HG03469 (cell line): ENCODE data around the gene GAPVD1.
A peak's percentile ranks its signal among the peaks of the same experiment; 100 is the strongest.
"Not testable (repeated sequence)": the region's sequence is repeated elsewhere in the genome, so short reads cannot be mapped to it uniquely, and the experiment has no call there.

ENCODE experiments used
- ATAC-seq: cut with Tn5 transposase; IDR thresholded peaks from one replicate; pipeline ENCODE4 v1.9.1; 2021; ENCODE audit warnings: mild to moderate bottlenecking, moderate library complexity, moderate number of reproducible peaks; ENCODE audit not compliant: unreplicated experiment

Gene GAPVD1

GRCh38 chr9:125304273-125304672 lies 42.6 kb downstream of the GAPVD1 start:
- ATAC-seq: no peak

- no peak for ATAC-seq
These were observed 50.8 kb downstream of the GAPVD1 start for GRCh38 chr9:125312411-125312810.

- not testable (repeated sequence) for ATAC-seq
These were observed 54.7 kb downstream of the GAPVD1 start for GRCh38 chr9:125316359-125316758.

- ATAC-seq: no peak
These were observed 56.1 kb downstream of the GAPVD1 start for GRCh38 chr9:125317704-125318103.

- ATAC-seq: no peak
These were observed 59.9 kb downstream of the GAPVD1 start for GRCh38 chr9:125321496-125321895.

- ATAC-seq: no peak
These were observed 62.0 kb downstream of the GAPVD1 start for GRCh38 chr9:125323615-125324014.

GRCh38 chr9:125325826-125326225 lies 64.2 kb downstream of the GAPVD1 start:
- no peak for ATAC-seq

- ATAC-seq: no peak
These were observed 68.4 kb downstream of the GAPVD1 start for GRCh38 chr9:125329978-125330377.

GRCh38 chr9:125330587-125330986 lies 69.0 kb downstream of the GAPVD1 start:
- no peak for ATAC-seq

GRCh38 chr9:125332527-125332926 lies 70.9 kb downstream of the GAPVD1 start:
- peak; percentile 74 for ATAC-seq

- ATAC-seq: no peak
These were observed 75.6 kb downstream of the GAPVD1 start for GRCh38 chr9:125337236-125337635.

- ATAC-seq: no peak
These were observed 77.3 kb downstream of the GAPVD1 start for GRCh38 chr9:125338929-125339328.

GRCh38 chr9:125341566-125341965 lies 79.9 kb downstream of the GAPVD1 start:
- ATAC-seq: no peak

GRCh38 chr9:125343518-125344275 lies 82.1 kb downstream of the GAPVD1 start:
- no peak for ATAC-seq

- ATAC-seq: no peak
These were observed 84.6 kb downstream of the GAPVD1 start for GRCh38 chr9:125346080-125346732.

- ATAC-seq: no peak
These were observed 94.0 kb downstream of the GAPVD1 start for GRCh38 chr9:125355601-125356000.

GRCh38 chr9:125356032-125356431 lies 94.4 kb downstream of the GAPVD1 start:
- ATAC-seq: no peak

- ATAC-seq: no peak
These were observed 97.4 kb downstream of the GAPVD1 start for GRCh38 chr9:125359011-125359410.

- ATAC-seq: no peak
These were observed 99.0 kb downstream of the GAPVD1 start for GRCh38 chr9:125360601-125361000.

- ATAC-seq: no peak
These were observed 100.4 kb downstream of the GAPVD1 start for GRCh38 chr9:125361837-125362531.

GRCh38 chr9:125366676-125367075 lies 105.0 kb downstream of the GAPVD1 start:
- ATAC-seq: no peak

- ATAC-seq: no peak
These were observed 109.2 kb downstream of the GAPVD1 start for GRCh38 chr9:125370786-125371185.
